ENCODE measurements around the gene TMEM263.
A peak's percentile ranks its signal among the peaks of the same experiment; 100 is the strongest.

TMEM263 gene

DNA sequence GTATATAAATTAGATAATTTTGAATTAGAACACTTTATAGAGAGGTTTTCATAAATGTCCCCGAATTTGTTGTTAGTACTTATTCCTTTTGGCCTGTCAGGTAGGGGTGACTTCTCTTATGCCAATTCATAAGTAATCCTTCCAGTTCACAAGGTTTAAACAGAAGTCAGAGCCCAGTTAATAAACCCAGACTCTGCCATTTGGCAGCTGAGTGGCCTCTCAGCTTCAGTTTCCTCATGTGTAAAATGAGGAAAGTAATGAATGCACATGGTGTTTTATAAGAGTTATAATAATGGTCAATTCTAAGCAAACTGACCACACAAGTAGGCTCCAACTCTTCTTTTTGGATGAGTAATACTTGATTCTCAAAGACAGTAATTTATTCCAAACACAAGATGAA, 21.0 kb downstream of the TMEM263 start:
- H3K4me3 ChIP-seq (ENCODE audit: low read length): no peak overlapping the region
- no peak for DNase-seq (ENCODE audit: low read depth)
- TF ChIP-seq, protein P1, sequence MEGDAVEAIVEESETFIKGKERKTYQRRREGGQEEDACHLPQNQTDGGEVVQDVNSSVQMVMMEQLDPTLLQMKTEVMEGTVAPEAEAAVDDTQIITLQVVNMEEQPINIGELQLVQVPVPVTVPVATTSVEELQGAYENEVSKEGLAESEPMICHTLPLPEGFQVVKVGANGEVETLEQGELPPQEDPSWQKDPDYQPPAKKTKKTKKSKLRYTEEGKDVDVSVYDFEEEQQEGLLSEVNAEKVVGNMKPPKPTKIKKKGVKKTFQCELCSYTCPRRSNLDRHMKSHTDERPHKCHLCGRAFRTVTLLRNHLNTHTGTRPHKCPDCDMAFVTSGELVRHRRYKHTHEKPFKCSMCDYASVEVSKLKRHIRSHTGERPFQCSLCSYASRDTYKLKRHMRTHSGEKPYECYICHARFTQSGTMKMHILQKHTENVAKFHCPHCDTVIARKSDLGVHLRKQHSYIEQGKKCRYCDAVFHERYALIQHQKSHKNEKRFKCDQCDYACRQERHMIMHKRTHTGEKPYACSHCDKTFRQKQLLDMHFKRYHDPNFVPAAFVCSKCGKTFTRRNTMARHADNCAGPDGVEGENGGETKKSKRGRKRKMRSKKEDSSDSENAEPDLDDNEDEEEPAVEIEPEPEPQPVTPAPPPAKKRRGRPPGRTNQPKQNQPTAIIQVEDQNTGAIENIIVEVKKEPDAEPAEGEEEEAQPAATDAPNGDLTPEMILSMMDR (conservative IDR thresholded peaks at IDR 0.05; ENCODE audit: low read length): no peak

DNA sequence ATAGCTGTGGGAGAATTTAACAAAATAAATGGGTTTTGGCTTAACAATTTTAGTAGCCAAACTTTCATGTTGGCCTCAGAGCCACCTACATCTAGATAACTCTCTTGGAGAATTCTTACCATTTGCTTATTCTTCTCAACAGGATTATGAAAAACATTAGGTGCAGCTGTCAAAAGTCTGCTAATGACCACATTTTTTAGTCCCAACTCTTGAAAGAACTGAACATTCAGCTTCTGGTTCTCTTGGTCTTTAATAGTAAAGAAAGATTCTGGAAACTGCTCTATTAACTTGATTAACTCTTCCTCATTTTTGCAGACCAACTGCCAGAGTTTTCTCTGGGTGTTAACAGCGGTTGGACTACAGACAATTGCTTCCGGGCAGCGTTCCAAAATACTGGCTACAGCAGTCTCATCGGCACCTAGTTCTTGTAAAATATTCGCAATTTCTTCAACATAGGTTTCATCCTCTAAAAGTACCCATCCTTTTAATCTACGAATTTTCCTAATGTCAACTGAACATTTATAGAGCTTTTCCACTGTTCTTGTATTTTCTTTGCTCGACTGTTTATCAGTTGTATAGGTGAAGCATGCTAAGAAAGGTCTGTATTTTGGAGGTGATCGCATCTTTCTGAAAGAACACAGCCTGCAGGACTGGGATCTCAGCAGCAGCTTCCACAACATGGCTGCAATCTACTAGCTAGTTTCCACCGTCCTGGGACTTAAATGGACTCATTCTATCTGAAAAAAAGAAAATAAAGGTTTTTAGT, 22.5 kb downstream of the TMEM263 start:
- peak; percentile 53 for DNase-seq (ENCODE audit: low read depth)

DNA sequence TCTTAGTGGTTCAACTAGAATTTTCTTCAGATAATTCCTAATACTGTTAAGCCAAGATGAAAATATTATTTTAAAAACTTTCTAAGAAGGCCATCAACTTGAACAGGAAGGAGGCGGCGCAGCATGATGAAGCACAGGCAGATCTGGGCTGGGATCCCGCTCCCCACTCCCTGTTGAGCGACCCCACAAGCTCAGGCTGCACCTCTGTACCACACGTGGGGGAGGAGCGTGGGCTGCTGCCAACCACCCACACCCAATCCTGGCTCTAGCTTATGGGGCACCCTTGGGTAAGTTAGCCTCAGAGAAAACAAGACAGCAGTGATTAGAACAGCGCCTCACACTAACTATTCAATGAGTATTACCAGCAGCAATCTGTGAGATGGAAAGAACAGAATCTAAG, 25.2 kb downstream of the TMEM263 start:
- TF ChIP-seq, protein P1 (conservative IDR thresholded peaks at IDR 0.05; ENCODE audit: low read length): no peak
- H3K4me3 ChIP-seq (ENCODE audit: low read length): no peak overlapping the region
- no peak for DNase-seq (ENCODE audit: low read depth)

More for the DNA sequence above, 22.5 kb downstream of the TMEM263 start:
- TF ChIP-seq, protein P1 (conservative IDR thresholded peaks at IDR 0.05; ENCODE audit: low read length): no peak
- no peak overlapping the region for H3K4me3 ChIP-seq (ENCODE audit: low read length)

DNA sequence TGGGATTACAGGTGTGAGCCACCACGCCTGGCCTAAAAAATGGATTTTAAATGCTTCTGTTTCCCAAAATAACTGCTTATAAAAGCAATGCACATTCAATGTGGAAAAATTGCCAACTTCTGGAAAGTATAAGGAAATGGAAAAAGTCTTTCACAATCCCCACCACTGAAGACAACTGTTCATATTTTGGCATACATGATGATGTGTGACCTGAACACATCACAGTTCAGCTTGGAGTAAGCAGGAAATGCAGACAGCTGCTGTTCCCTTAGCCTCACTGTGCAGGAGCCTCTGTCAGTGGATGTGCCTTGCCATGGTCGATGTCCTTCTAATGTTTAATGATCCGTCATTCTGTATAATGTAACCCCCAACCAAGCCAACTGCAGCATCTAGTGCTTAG, 26.1 kb downstream of the TMEM263 start:
- TF ChIP-seq, protein P1 (conservative IDR thresholded peaks at IDR 0.05; ENCODE audit: low read length): no peak
- H3K4me3 ChIP-seq (ENCODE audit: low read length): no peak overlapping the region
- peak; percentile 54 for DNase-seq (ENCODE audit: low read depth)

DNA sequence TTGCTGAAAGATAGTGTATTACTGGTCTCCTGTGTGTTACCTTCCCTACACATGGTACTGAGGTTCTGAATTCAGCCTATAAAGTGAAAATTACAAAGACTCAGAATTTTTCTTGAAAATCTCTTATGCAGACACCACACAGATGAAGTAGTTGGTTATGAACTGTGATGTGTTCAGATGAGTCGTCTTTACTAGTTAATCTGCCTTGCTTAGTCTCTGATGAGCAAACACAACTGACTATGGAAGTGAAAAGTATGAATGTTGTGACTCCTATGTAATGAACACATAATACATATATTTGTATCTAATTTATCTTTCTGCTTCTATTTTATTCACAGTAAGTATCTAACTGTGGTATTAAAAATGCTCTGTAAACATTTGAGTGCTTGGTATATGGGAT, 26.5 kb downstream of the TMEM263 start:
- TF ChIP-seq, protein P1 (conservative IDR thresholded peaks at IDR 0.05; ENCODE audit: low read length): no peak
- DNase-seq (ENCODE audit: low read depth): no peak
- H3K4me3 ChIP-seq (ENCODE audit: low read length): no peak overlapping the region

DNA sequence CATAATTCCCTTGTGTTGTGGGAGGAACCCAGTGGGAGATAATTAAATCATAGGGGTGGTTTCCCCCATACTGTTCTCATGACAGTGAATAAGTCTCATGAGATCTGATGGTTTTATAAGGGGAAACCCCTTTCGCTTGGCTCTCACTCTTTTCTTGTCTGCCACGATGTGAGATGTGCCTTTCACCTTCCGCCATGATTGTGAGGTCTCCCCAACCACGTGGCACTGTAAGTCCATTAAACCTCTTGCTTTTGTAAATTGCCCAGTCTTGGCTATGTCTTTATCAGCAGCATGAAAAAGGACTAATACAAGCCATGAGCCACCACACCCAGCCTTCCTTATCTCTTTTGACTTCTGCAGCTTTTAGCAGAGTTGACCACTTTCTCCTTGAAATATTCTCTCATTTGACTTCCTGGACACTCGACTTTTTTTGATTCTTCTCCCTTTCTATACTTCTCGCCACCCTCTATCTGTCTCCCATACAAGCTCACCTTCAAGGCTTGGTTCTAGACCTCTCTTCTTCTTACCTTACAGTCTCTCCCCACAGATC, 29.0 kb downstream of the TMEM263 start:
- DNase-seq (ENCODE audit: low read depth): no peak
- TF ChIP-seq, protein P1 (conservative IDR thresholded peaks at IDR 0.05; ENCODE audit: low read length): no peak

DNA sequence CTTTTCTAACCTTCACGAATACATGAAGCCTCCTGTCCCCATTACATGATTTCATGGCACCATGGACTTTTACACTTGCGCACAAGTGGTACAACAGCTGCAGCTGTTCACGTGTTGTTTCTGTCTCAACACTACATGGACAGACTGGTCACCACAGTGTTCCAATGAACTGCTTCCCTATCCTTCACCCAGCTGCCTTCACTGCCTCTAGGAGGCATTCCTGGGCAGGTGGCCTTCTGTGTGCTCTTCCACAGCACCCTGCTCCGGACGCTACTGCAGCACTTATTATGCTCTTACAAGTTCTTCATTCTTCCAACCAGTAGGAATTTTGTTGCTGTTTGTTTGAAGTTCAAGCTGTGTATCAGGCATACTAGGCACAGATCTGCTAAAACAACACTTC, 29.8 kb downstream of the TMEM263 start:
- no peak overlapping the region for H3K4me3 ChIP-seq (ENCODE audit: low read length)
- DNase-seq (ENCODE audit: low read depth): no peak

More for the DNA sequence above, 29.0 kb downstream of the TMEM263 start:
- no peak overlapping the region for H3K4me3 ChIP-seq (ENCODE audit: low read length)

More for the DNA sequence above, 29.8 kb downstream of the TMEM263 start:
- TF ChIP-seq, protein P1 (conservative IDR thresholded peaks at IDR 0.05; ENCODE audit: low read length): no peak

Data from AG10803 (cell line).